Pancreas (tissue), 10 donors: ENCODE measurements around the gene PAX7. TPM values are rescaled to one million over a fixed set of nuclear protein-coding genes. Genes with fewer than 3 reads are reported as not detected.
"Not testable (repeated sequence)": the region's sequence is repeated elsewhere in the genome, so short reads cannot be mapped to it uniquely, and the experiment has no call there.

Experiments used
- ATAC-seq, 4 donors: fragments of 200-7000 bp; cut with Tn5 transposase; one replicate each; pipeline versions ENCODE4 v1.8.0 to v1.9.1; 2020; ENCODE audit warnings: mild to moderate bottlenecking in 4 of 4, moderate library complexity in 4 of 4
- DNase-seq, 6 donors: peaks; one replicate each; pipeline ENCODE4 v3.0.0-alpha.2; 2020
- FAIRE-seq: peaks from 2 replicates; lab custom pipeline; 2012; peaks lifted over from hg19 to GRCh38; lab: Jason Lieb, UNC
- H3K27ac ChIP-seq, 4 donors: fragments of 200-600 bp; sonication (generic); 1 replicate in 3 of 4; 2 replicates in 1 of 4; pipeline versions ENCODE4 v1.5.0 to v1.8.0; 2020
- H3K27me3 ChIP-seq, 4 donors: fragments of 200-600 bp; one replicate each; pipeline ENCODE4 v1.8.0; 2021
- H3K36me3 ChIP-seq, 3 donors: fragments of 200-600 bp; sonication (generic) in 1 of 3; one replicate each; pipeline versions ENCODE4 v1.5.0 to v1.8.0; 2020 to 2021
- H3K4me1 ChIP-seq, 3 donors: fragments of 200-600 bp; one replicate each; pipeline ENCODE4 v1.8.0; 2021
- H3K4me3 ChIP-seq, 4 donors: fragments of 200-600 bp; sonication (generic) in 2 of 4; one replicate each; pipeline versions ENCODE4 v1.5.0 to v1.8.0; 2020 to 2021
- H3K9me3 ChIP-seq, 4 donors: fragments of 200-600 bp; one replicate each; pipeline ENCODE4 v1.8.0; 2021
- WGBS, 2 donors: extraction: QIAGEN DNeasy Blood & Tissue Kit; methylation state at CpG; one replicate each; pipeline ENCODE4 v1.1.7; 2013; 5-methylcytosine and 5-hydroxymethylcytosine counted together
- intact Hi-C, 3 donors: fragments of 100-400 bp; cut with DNase I; formaldehyde crosslinking; loops; one replicate each; pipeline versions ENCODE4 v1.11.1 to v1.14.2; 2022
- polyA plus RNA-seq, 2 donors: library from polyadenylated mRNA; stranded (reverse); fragments of 200-250 nt; gene quantifications; one replicate each; pipeline ENCODE4 v1.2.3, GENCODE V29; 2013
- total RNA-seq, 6 donors: library from RNA; stranded (reverse); fragmentation: NEBNext Ultra II Directional in 4 of 6; extraction: Animal tissue kit (Norgen Biotek cat#: 25700) in 4 of 6; gene quantifications; one replicate each; pipeline versions ENCODE4 v1.2.1 to v1.2.4, GENCODE V29; 2021 to 2023
- TF ChIP-seq, protein P1 (sequence below), 4 donors: fragments of 200-600 bp; sonication (generic) in 3 of 4; IDR thresholded peaks; one replicate each; pipeline versions ENCODE4 v1.5.0 to v1.8.0; 2021; ENCODE audit warnings: antibody characterized with exemption in 4 of 4
- donor health status: healthy with polysubstance abuse.
- donor health status: DM: no; HTN: no; CAD: no; lungs with moderate emphysema.
- donor health status: DM: no; HTN: no; CAD: no.
- donor health status: control.
- donor health status: control.
- donor health status: Bipolar disorder and iron deficiency.
- donor health status: DM: yes; HTN: yes; CAD: no.
- donor health status: DM: no; HTN: no; CAD: no.
- donor health status: DM: no; HTN: no; CAD: no.
- donor health status: DM: yes; HTN: yes; CAD: no.

The PAX7 gene
- total RNA-seq (not detected), polyA plus RNA-seq (not detected)

DNA sequence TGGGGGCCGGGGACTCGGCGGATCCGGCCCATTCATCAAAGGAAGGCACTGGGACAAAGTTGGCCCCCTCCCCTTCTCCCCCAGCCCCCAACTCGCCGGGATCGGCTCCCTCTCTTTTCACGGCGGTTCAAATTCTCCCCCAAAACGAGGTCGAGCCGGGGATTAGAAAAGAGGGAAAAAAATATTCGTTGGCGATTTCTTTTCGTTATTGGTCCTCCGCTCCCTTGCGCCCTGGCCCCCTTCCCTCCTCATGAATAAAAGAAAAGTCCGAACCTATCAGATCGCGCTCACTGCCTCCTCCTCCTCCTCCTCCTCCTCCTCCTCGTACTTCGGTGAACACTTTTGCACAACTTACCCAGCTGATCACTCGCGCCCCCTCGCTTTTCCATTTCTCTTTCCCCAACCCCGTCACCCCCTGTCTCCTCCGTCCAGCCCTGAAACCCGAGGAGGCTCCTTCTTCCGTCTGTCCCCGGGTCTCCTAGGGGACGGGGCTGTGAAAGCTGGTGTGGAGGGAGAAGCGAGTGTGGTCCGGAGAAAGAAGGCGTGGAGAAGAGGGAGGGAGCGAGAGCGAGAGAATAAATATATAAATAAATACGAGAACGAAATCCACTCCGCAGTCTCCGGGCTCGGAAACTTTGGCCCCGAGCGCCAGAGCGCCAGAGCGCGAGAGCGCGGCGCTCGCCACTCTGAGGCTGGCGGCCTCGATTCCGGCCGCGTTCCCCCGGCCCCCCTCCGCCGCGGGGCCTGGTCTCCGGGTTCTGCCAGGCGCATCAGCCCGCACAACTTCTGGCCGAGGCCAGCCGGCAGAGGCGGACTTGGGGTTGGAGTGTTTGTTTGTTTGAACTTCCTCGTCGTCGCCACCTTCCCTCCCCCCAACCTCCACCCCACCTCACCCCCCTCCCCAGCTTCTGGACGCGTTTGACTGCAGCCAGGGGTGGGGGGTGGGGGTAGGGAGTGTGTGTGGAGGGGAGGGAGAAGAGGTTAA is at the start of gene PAX7:
TSS of gene PAX7 (plus strand) at position 336 of the 985 bp plus-strand sequence. CDS start 758 bp downstream, outside the sequence.
- intact Hi-C loops: no loop called here
- DNase-seq: no peak
- TF ChIP-seq, protein P1, sequence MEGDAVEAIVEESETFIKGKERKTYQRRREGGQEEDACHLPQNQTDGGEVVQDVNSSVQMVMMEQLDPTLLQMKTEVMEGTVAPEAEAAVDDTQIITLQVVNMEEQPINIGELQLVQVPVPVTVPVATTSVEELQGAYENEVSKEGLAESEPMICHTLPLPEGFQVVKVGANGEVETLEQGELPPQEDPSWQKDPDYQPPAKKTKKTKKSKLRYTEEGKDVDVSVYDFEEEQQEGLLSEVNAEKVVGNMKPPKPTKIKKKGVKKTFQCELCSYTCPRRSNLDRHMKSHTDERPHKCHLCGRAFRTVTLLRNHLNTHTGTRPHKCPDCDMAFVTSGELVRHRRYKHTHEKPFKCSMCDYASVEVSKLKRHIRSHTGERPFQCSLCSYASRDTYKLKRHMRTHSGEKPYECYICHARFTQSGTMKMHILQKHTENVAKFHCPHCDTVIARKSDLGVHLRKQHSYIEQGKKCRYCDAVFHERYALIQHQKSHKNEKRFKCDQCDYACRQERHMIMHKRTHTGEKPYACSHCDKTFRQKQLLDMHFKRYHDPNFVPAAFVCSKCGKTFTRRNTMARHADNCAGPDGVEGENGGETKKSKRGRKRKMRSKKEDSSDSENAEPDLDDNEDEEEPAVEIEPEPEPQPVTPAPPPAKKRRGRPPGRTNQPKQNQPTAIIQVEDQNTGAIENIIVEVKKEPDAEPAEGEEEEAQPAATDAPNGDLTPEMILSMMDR (IDR thresholded peaks at IDR 0.05): no peak
- Histone ChIP-seq H3K27me3 (peaks cover 0 to 57% (median 5%) of the 10 kb centered on the region in 4 donors), H3K4me3 (no peak within 1 kb of the TSS), H3K4me1 (no peaks in the 10 kb centered on the region), H3K36me3 (no peaks in the 10 kb centered on the region), H3K9me3 (no peaks in the 10 kb centered on the region), H3K27ac (no peak within 1 kb of the TSS)
- peak in 1 of 4 donors; percentile 25 for ATAC-seq
- no peak for FAIRE-seq
- WGBS, 2 donors: 2 to 3% methylated on average over 62 to 70 of the region's 70 CpGs

- intact Hi-C loops: loop anchor here in 1 of 3 donors (10.0 kb wide), 1 partner anchor 1087 kb away; no protein-coding TSS in a partner anchor
- no peak for FAIRE-seq
- ATAC-seq: peak; percentile 76 to 87 (median 82)
These were observed 49.2 kb upstream of the PAX7 start for GRCh38 chr1:18581420-18581880.

DNA sequence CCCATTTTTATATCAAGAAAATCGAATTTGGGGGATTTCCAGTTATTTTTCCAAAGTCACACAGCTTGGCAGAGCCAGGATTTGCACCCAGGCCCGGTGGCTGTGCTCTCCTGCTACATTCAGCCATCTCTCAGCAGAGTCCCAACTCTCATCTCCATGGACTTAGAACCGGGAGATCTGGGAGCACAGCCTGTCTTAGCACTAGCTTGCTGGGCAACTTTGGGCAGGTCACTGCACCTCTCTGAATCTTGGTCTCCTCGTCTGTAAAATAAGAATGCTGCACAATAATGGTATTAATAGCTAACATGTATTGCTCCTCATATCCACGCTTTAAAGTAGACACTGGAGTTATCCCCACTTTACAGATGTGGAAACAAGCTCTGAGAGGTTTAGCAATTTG is 47.8 kb upstream of the PAX7 start:
- DNase-seq (no peak), ATAC-seq (no peak), FAIRE-seq (no peak)
- Histone ChIP-seq H3K9me3 (no peaks in the 10 kb centered on the region), H3K27ac (no peak overlapping the region), H3K4me3 (no peak overlapping the region), H3K27me3 (no peaks in the 10 kb centered on the region), H3K4me1 (no peaks in the 10 kb centered on the region), H3K36me3 (no peaks in the 10 kb centered on the region)
- WGBS, 2 donors: 34% methylated on average over 5 of the region's 5 CpGs
- TF ChIP-seq, protein P1 (IDR thresholded peaks at IDR 0.05): no peak
- intact Hi-C loops: loop anchor here in 1 of 3 donors (10.0 kb wide), 1 partner anchor 1088 kb away; no protein-coding TSS in a partner anchor

More at GRCh38 chr1:18581420-18581880, 49.2 kb upstream of the PAX7 start:
- Histone ChIP-seq H3K27me3 (no peaks in the 10 kb centered on the region), H3K27ac (no peak overlapping the region), H3K4me3 (no peak overlapping the region), H3K36me3 (no peaks in the 10 kb centered on the region), H3K4me1 (no peaks in the 10 kb centered on the region), H3K9me3 (no peaks in the 10 kb centered on the region)
- 15 to 19% methylated on average over 17 of the region's 17 CpGs for WGBS, 2 donors
- DNase-seq: peak in 4 of 6 donors; percentile 60 to 85 (median 72)
- TF ChIP-seq, protein P1 (IDR thresholded peaks at IDR 0.05): peak; percentile 72 to 78 (median 74)

- H3K27me3 ChIP-seq: no peaks in the 10 kb centered on the region
- TF ChIP-seq, protein P1 (IDR thresholded peaks at IDR 0.05): no peak
- no peaks in the 10 kb centered on the region for H3K9me3 ChIP-seq
- peak in 2 of 6 donors; percentile 4 to 27 for DNase-seq
- intact Hi-C loops: loop anchor here in 1 of 3 donors (10.0 kb wide), 1 partner anchor 1089 kb away; no protein-coding TSS in a partner anchor
- peak in 2 of 4 donors; percentile 33 to 40 for ATAC-seq
- H3K4me3 ChIP-seq: no peak overlapping the region
- FAIRE-seq: no peak
- H3K4me1 ChIP-seq: no peaks in the 10 kb centered on the region
- no peak overlapping the region for H3K27ac ChIP-seq
- no peaks in the 10 kb centered on the region for H3K36me3 ChIP-seq
- WGBS, 2 donors: 43 to 47% methylated on average over 7 of the region's 7 CpGs
These were observed 47.2 kb upstream of the PAX7 start for GRCh38 chr1:18583326-18583941.

DNA sequence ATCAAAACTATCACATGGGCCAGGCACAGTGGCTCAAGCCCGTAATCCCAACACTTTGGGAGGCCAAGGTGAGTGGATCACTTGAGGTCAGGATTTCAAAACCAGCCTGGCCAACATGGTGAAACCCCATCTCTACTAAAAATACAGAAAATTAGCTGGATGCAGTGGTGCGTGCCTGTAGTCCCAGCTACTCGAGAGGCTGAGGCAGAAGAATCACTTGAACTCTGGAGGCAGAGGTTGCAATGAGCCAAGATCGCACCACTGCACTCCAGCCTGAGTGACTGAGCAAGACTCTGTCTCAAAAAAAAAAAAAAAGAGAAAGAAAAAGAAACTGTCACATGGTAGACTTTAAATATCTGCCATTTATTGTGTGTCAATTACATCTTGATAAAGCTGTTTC is 44.6 kb upstream of the PAX7 start:
- H3K9me3 ChIP-seq, H3K27ac ChIP-seq, H3K36me3 ChIP-seq, H3K4me1 ChIP-seq, FAIRE-seq, DNase-seq, H3K27me3 ChIP-seq, H3K4me3 ChIP-seq, ATAC-seq: not testable (repeated sequence)
- WGBS, 2 donors: 72 to 85% methylated on average over 4 of the region's 4 CpGs
- intact Hi-C loops: loop anchor here in 1 of 3 donors (10.0 kb wide), 1 partner anchor 1091 kb away; no protein-coding TSS in a partner anchor
